ENCODE data around the gene PKNOX2. TPM values are rescaled to one million over a fixed set of nuclear protein-coding genes. Genes with fewer than 3 reads are reported as not detected.

PKNOX2 gene
- total and polyA plus RNA-seq, 10 of the 15 experiments (the other 5 are each of a cell fraction or from before 2014, with no cell fraction given): not detected

GRCh38 chr11:125235071-125235471 is 70.5 kb downstream of the PKNOX2 start:
- Histone ChIP-seq H3K4me3 (no peak overlapping the region), H3K27me3 (replicated peaks in 1 of 2; ENCODE audit: control insufficient read depth in 2 of 2, insufficient read depth in 2 of 2, low read length in 1 of 2) (peaks cover 2 to 7% of the 10 kb centered on the region in 2 experiments; a peak in 3 of 4 replicates), H3K27ac (ENCODE audit: control insufficient read depth, insufficient read depth) (no peak overlapping the region), H4K20me1 (ENCODE audit: control insufficient read depth, insufficient read depth) (no peaks in the 10 kb centered on the region), H3K9me3 (replicated peaks; ENCODE audit: control insufficient read depth, insufficient read depth, low read length) (no peaks in the 10 kb centered on the region), H3K4me1 (ENCODE audit: control insufficient read depth, insufficient read depth, low read length) (no peaks in the 10 kb centered on the region), H2AFZ (ENCODE audit: control insufficient read depth, low read depth, low read length) (no peak overlapping the region), H3K79me2 (ENCODE audit: control insufficient read depth, insufficient read depth, low read length) (no peaks in the 10 kb centered on the region), H3K36me3 (ENCODE audit: control insufficient read depth in 2 of 2, insufficient read depth in 2 of 2, low read length in 1 of 2) (no peaks in the 10 kb centered on the region), H3K4me2 (ENCODE audit: control insufficient read depth, insufficient read depth) (no peak overlapping the region), H3K9ac (ENCODE audit: control insufficient read depth, insufficient read depth, low read length) (no peak overlapping the region)
- ChIA-PET CTCF (no interaction called here), SMC1A (ENCODE audit: uncharacterized antibody, unreplicated experiment) (interaction anchor here (0.7 kb wide), 1 partner anchor 39 kb away, joined by 3 read pairs; no protein-coding TSS in a partner anchor), RAD21 (ENCODE audit: unreplicated experiment) (no interaction called here), POLR2A (no interaction called here)
- FAIRE-seq (no peak), ATAC-seq (no peak), DNase-seq (ENCODE audit: low read depth, low spot score) (no peak)
- TF ChIP-seq FOS (IDR thresholded peaks at IDR 0.05; ENCODE audit: borderline replicate concordance, extremely low read depth, insufficient read length) (no peak), MYB (IDR thresholded peaks at IDR 0.05; ENCODE audit: borderline replicate concordance, low read depth, low read length) (no peak), RELA (IDR thresholded peaks at IDR 0.05; ENCODE audit: borderline replicate concordance, partially characterized antibody) (no peak), ZNF384 (IDR thresholded peaks at IDR 0.05; ENCODE audit: borderline replicate concordance, low read depth, low read length) (no peak), KDM1A (IDR thresholded peaks at IDR 0.05; ENCODE audit: borderline replicate concordance) (no peak), DPF2 (IDR thresholded peaks at IDR 0.05) (no peak), CTCF (IDR thresholded peaks at IDR 0.05 in 2 of 3, conservative IDR thresholded peaks at IDR 0.05 in 1 of 3; ENCODE audit: control insufficient read depth in 2 of 3, extremely low read depth in 1 of 3, insufficient read depth in 1 of 3, low read depth in 3 of 3, low read length in 3 of 3) (no peak), IRF4 (IDR thresholded peaks at IDR 0.05; ENCODE audit: low read depth, low read length) (no peak), MTA3 (IDR thresholded peaks at IDR 0.05; ENCODE audit: borderline replicate concordance, low read length) (no peak), ZBED1 (IDR thresholded peaks at IDR 0.05; ENCODE audit: borderline replicate concordance) (no peak), CREB1 (IDR thresholded peaks at IDR 0.05; ENCODE audit: low read depth) (no peak), HDAC6 (IDR thresholded peaks at IDR 0.05; ENCODE audit: unreplicated experiment) (no peak), ATF2 (IDR thresholded peaks at IDR 0.05; ENCODE audit: low read length) (no peak), RAD21 (IDR thresholded peaks at IDR 0.05; ENCODE audit: insufficient read depth, low read depth, low read length) (no peak)
- TF ChIP-seq, protein P1, sequence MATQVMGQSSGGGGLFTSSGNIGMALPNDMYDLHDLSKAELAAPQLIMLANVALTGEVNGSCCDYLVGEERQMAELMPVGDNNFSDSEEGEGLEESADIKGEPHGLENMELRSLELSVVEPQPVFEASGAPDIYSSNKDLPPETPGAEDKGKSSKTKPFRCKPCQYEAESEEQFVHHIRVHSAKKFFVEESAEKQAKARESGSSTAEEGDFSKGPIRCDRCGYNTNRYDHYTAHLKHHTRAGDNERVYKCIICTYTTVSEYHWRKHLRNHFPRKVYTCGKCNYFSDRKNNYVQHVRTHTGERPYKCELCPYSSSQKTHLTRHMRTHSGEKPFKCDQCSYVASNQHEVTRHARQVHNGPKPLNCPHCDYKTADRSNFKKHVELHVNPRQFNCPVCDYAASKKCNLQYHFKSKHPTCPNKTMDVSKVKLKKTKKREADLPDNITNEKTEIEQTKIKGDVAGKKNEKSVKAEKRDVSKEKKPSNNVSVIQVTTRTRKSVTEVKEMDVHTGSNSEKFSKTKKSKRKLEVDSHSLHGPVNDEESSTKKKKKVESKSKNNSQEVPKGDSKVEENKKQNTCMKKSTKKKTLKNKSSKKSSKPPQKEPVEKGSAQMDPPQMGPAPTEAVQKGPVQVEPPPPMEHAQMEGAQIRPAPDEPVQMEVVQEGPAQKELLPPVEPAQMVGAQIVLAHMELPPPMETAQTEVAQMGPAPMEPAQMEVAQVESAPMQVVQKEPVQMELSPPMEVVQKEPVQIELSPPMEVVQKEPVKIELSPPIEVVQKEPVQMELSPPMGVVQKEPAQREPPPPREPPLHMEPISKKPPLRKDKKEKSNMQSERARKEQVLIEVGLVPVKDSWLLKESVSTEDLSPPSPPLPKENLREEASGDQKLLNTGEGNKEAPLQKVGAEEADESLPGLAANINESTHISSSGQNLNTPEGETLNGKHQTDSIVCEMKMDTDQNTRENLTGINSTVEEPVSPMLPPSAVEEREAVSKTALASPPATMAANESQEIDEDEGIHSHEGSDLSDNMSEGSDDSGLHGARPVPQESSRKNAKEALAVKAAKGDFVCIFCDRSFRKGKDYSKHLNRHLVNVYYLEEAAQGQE (IDR thresholded peaks at IDR 0.05; ENCODE audit: low read depth, low read length): no peak
- no TSS peak for BruUV-seq (replicated peaks)
- intact Hi-C loops (cut with micrococcal nuclease; ENCODE audit: unreplicated experiment) (no loop called here), in situ Hi-C loops (cut with MboI) (no loop called here)
- WGBS (ENCODE audit: insufficient coverage, insufficient replicate concordance, low lambda C conversion rate, missing lambda C conversion rate): 25% methylated on average over 5 of the region's 5 CpGs

Measured in GM12878 (cell line).